HepG2 (cell line): ENCODE results near the gene PROC. TPM values are rescaled to one million over a fixed set of nuclear protein-coding genes. Genes with fewer than 3 reads are reported as not detected.

Experiments used
- BCL6 ChIP-seq: IDR thresholded peaks from 2 replicates; pipeline ENCODE4 v1.6.1; 2016; ENCODE audit warnings: missing genetic modification reagents, missing compliant biosample characterization
- DNMT1 ChIP-seq: sonication (generic); formaldehyde crosslinking; IDR thresholded peaks from 2 replicates; pipeline ENCODE4 v1.5.1; 2020; ENCODE audit warnings: mild to moderate bottlenecking, missing genetic modification reagents
- FIP1L1 ChIP-seq: fragments of 200-400 bp; formaldehyde crosslinking; IDR thresholded peaks from 2 replicates; pipeline ENCODE4 v1.6.1; 2018; ENCODE audit warnings: low read depth, mild to moderate bottlenecking, low read length, moderate library complexity, borderline replicate concordance; ENCODE audit not compliant: insufficient read depth
- GATA4 ChIP-seq: sonication (generic); IDR thresholded peaks from 2 replicates; pipeline ENCODE4 v1.6.1; 2016; ENCODE audit warnings: antibody characterized with exemption, low read depth, borderline replicate concordance
- HOXA3 ChIP-seq: sonication (generic); formaldehyde crosslinking; IDR thresholded peaks from 2 replicates; pipeline ENCODE4 v1.5.0; 2020; ENCODE audit warnings: missing genetic modification reagents
- KMT2B ChIP-seq: IDR thresholded peaks from 2 replicates; pipeline ENCODE4 v1.6.1; 2016; ENCODE audit warnings: missing genetic modification reagents, missing compliant biosample characterization
- MLX ChIP-seq: IDR thresholded peaks from 2 replicates; pipeline ENCODE4 v1.6.1; 2016
- RFX3 ChIP-seq: IDR thresholded peaks from 2 replicates; pipeline ENCODE4 v1.6.1; 2016; ENCODE audit warnings: missing biosample characterization, missing genetic modification reagents
- RXRA ChIP-seq: sonication (generic); formaldehyde crosslinking; IDR thresholded peaks from 2 replicates; pipeline ENCODE4 v1.5.1; 2020; ENCODE audit warnings: missing genetic modification reagents
- TRIM24 ChIP-seq: sonication (generic); formaldehyde crosslinking; IDR thresholded peaks from 2 replicates; pipeline ENCODE4 v1.8.0; 2022; ENCODE audit warnings: mild to moderate bottlenecking, missing genetic modification reagents
- ZBTB7B ChIP-seq: sonication (generic); formaldehyde crosslinking; IDR thresholded peaks from 2 replicates; pipeline ENCODE4 v1.4.0; 2020; ENCODE audit warnings: missing genetic modification reagents
- ZFP37 ChIP-seq: sonication (generic); formaldehyde crosslinking; IDR thresholded peaks from 2 replicates; pipeline ENCODE4 v1.4.0; 2020; ENCODE audit warnings: missing genetic modification reagents, borderline replicate concordance
- ZNF3 ChIP-seq: IDR thresholded peaks from 2 replicates; pipeline ENCODE4 v1.7.0; 2017; ENCODE audit warnings: inconsistent platforms
- ZNF318 ChIP-seq: sonication (generic); formaldehyde crosslinking; IDR thresholded peaks from 2 replicates; pipeline ENCODE4 v1.4.0; 2020; ENCODE audit warnings: mild to moderate bottlenecking, missing genetic modification reagents
- ZNF329 ChIP-seq: sonication (generic); formaldehyde crosslinking; IDR thresholded peaks from 2 replicates; pipeline ENCODE4 v1.9.0; 2021; ENCODE audit warnings: low read depth, mild to moderate bottlenecking, missing genetic modification reagents
- ZNF567 ChIP-seq: sonication (generic); formaldehyde crosslinking; IDR thresholded peaks from 2 replicates; pipeline ENCODE4 v1.8.1; 2023; ENCODE audit warnings: mild to moderate bottlenecking, missing genetic modification reagents, borderline replicate concordance
- polyA plus RNA-seq, 8 experiments: library from polyadenylated mRNA; depleted of rRNA in 3 of 8; stranded (reverse) in 7 of 8; unstranded in 1 of 8; fragments of >200 nt; fragmentation: Illumina TruSeq in 4 of 8; extraction: Trizol in 4 of 8; gene quantifications; 2 replicates each; pipeline versions ENCODE4 v1.2.1 to v1.2.3, GENCODE V29; 2011 to 2016; ENCODE audit warnings: low read depth in 4 of 8, missing spikeins in 1 of 8, mixed read lengths in 1 of 8; ENCODE audit not compliant: insufficient read depth in 1 of 8
- total RNA-seq, 5 experiments: library from RNA; depleted of rRNA; stranded (reverse); fragments of >200 nt; fragmentation: Illumina TruSeq; extraction: Trizol; gene quantifications; 2 replicates each; pipeline ENCODE4 v1.2.3, GENCODE V29; 2016; ENCODE audit warnings: low read depth in 1 of 5
- TF ChIP-seq, protein P1 (sequence below): IDR thresholded peaks from 2 replicates; pipeline ENCODE4 v1.6.1; 2016; ENCODE audit warnings: low read depth
- TF ChIP-seq, protein P2 (sequence below): IDR thresholded peaks from 2 replicates; pipeline ENCODE4 v1.6.1; 2016; ENCODE audit warnings: low read depth, control low read depth

The PROC gene
- total and polyA plus RNA-seq, 2 of the 13 experiments (the other 11 are each of a cell fraction or from before 2014, with no cell fraction given): 134 to 185 TPM

DNA sequence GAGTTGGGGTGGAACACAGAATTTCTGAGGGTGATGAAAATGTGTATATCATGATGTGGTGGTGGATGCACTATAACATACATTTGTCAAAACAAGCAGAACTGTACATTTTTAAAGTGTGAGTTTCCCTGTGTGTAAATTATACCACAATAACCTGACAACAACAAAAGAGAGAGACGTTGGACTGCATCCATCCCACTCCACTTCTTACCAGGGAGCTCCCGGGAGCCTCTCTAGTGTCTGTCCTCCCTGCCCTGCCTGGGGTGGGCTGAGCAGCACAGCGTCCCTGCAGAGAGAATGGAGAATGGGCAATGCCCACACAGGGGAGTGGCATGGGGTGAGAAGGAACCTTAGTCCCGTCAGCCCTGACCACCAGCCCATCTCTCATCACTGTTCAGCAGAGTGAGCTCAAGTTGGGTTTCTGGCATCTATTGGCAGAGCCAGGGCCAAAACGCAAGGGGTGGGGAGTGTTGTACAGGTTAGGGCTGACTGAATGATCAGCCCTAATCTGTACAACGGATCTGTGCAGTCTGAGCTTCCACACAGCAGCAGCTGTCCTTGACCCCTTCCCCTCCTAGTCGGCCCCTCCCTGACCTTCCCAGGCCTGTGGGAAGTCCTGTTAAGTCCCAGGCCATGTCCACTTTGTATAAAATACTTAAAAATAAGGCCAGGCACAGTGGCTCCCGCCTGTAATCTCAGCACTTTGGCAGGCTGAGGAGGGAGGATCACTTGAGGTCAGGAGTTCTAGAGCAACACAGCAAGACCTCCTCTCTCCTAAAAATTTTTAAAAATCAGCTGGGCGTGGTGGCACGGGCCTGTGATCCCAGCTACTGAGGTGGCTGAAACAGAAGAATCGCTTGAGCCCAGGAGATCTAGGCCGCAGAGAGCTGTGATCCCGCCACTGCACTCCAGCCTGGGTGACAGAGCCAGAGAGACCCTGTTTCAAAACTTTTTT lies 3.3 kb upstream of the PROC start (continued):
- TF ChIP-seq RXRA (CRISPR knock-in tag): peak; percentile 96
- TF ChIP-seq ZNF318: 0 out of 2 replicates have a peak, but pooled peaks have one; percentile 53
- TF ChIP-seq RFX3 (CRISPR knock-in tag): no peak
- no peak; the same call in 1 of the 2 replicates for TF ChIP-seq GATA4
- no peak for TF ChIP-seq ZNF329 (CRISPR knock-in tag)
- TF ChIP-seq DNMT1 (CRISPR knock-in tag): no peak
- no peak for TF ChIP-seq MLX (CRISPR knock-in tag)
- TF ChIP-seq, protein P1, sequence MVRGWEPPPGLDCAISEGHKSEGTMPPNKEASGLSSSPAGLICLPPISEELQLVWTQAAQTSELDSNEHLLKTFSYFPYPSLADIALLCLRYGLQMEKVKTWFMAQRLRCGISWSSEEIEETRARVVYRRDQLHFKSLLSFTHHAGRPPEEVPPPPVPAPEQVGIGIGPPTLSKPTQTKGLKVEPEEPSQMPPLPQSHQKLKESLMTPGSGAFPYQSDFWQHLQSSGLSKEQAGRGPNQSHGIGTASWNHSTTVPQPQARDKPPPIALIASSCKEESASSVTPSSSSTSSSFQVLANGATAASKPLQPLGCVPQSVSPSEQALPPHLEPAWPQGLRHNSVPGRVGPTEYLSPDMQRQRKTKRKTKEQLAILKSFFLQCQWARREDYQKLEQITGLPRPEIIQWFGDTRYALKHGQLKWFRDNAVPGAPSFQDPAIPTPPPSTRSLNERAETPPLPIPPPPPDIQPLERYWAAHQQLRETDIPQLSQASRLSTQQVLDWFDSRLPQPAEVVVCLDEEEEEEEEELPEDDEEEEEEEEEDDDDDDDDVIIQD: no peak; the same call in none of the 2 replicates
- peak; percentile 84; the same call in 1 of the 2 replicates for TF ChIP-seq ZBTB7B
- TF ChIP-seq, protein P2, sequence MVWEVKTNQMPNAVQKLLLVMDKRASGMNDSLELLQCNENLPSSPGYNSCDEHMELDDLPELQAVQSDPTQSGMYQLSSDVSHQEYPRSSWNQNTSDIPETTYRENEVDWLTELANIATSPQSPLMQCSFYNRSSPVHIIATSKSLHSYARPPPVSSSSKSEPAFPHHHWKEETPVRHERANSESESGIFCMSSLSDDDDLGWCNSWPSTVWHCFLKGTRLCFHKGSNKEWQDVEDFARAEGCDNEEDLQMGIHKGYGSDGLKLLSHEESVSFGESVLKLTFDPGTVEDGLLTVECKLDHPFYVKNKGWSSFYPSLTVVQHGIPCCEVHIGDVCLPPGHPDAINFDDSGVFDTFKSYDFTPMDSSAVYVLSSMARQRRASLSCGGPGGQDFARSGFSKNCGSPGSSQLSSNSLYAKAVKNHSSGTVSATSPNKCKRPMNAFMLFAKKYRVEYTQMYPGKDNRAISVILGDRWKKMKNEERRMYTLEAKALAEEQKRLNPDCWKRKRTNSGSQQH (CRISPR knock-in tag): no peak
- TF ChIP-seq TRIM24 (CRISPR knock-in tag): no peak
- TF ChIP-seq ZNF3 (CRISPR knock-in tag): no peak
- peak; percentile 84 for TF ChIP-seq HOXA3 (CRISPR knock-in tag)
- no peak for TF ChIP-seq ZNF567 (CRISPR knock-in tag)
- no peak for TF ChIP-seq FIP1L1
- TF ChIP-seq BCL6 (CRISPR knock-in tag): peak; percentile 80
- no peak for TF ChIP-seq ZFP37
- TF ChIP-seq KMT2B (CRISPR knock-in tag): 0 out of 2 replicates have a peak, but pooled peaks have one; percentile 18
